CD4-positive, alpha-beta T cell treated with Interleukin-15 for 1 hour (primary cell): ENCODE measurements around the gene NFIC.
"Not testable (repeated sequence)": the region's sequence is repeated elsewhere in the genome, so short reads cannot be mapped to it uniquely, and the experiment has no call there.

Experiments used
- DNase-seq: peaks from one replicate; pipeline ENCODE4 v3.0.0-alpha.2; 2020

The NFIC gene

DNA sequence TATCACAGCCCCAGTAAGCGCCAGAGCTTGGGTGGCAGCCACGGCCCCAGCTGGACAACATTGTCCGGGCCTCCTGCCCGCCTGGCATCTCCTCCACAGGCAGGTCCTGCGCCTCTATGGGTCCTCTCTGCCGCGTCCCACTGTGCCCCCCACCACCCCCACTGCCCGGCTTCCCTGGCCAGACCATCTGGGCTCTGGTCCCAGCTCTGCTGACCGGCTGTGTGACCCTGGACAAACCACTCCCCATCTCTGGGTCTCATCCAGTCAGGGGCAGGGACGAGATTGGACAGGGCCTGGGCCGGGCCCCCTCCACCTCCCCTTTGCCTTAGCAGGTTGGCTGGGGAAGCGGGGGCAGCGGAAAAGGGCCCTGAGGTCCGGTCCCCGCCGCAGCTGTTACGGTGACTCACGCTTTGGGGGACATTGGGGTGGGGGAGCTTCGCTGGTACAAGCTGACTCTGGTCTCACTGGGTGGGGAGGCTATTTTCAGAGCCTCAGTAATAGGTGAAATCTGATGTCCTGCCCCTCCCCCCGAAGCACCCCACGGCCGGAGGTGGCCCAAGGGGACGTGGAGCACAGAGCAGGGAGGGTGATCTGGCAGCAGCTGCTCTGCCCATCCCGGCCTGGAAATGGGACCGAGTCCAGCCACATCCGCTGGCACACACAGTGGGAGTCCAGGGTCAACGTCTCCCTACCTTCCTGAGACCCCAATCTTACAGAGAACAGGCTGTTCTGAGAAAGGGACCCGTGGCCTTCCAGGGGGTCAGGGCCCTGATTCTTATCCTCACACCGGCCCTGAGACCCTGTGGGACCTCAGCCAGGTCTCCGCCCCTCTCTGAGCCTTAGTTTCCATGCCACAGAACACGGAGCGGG lies 9.1 kb downstream of the NFIC start:
- no peak for DNase-seq

DNA sequence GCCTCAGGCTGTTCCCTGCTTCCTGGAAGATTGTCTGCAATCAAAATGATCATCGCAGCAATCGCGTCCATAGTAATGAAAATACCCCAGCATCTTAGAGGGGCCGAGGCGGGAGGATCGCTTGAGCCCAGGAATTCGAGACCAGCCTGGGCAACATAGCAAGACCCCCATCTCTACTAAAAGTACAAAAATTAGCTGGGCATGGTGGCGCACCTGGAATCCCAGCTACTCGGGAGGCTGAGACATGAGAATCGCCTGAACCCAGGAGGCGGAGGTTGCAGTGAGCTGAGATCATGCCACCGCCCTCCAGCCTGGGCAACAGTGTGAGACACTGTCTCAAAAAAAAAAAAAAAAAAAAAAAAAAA lies 9.7 kb downstream of the NFIC start:
- not testable (repeated sequence) for DNase-seq

DNA sequence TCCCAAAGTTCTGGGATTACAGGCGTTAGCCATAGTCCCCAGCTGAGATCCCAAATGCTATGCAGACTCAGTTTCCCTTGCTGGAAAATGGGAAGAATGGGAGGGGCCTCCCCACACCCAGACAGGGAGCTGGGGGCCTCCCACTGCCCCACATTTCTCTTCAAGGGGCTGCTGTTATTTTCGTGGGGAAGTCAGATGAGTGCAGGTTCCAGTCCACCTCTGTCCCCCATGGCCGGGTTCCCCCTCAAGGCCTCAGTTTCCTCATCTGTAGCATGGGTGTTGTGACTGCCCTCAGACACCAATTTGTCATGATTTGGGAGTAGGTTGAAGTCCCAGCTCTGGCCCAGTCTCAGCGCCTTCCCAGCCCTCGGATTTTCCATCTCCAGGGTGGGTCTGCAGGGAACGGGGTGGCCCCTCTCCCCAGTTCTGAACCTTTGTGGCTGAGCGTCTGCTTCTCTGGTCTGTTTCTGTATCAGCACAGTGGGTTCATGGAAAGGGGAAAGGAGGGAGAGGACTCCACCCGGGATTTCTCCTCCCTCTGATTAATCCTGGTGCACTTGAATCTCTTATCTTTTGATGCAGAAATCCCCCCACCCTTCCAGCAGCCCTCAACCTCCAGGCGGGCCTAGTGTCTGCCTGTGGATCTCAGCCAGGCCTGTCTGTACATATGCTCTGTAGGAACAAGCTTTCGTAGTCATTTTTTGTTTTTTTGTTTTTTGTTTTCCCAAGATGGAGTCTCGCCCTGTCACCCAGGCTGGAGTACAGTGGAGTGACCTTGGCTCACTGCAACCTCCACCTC lies 12.2 kb downstream of the NFIC start:
- DNase-seq = no peak

DNA sequence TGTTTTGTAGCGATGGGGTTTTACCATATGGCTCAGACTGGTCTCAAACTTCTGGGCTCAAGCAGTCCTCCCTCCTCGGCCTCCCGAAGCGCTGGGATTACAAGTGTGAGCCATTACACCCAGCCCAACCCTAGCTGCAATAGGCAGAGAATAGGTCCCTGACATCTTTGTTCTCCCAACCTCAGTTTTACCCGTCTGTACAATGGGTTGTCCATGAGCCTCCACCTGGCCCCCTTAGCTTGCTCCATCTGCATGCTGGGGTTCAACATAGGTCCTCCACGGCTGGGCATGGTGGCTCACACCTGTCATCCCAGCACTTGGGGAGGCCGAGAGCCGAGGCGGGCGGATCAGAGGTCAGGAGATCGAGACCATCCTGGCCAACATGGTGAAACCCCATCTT lies 14.4 kb downstream of the NFIC start:
- no peak for DNase-seq

DNA sequence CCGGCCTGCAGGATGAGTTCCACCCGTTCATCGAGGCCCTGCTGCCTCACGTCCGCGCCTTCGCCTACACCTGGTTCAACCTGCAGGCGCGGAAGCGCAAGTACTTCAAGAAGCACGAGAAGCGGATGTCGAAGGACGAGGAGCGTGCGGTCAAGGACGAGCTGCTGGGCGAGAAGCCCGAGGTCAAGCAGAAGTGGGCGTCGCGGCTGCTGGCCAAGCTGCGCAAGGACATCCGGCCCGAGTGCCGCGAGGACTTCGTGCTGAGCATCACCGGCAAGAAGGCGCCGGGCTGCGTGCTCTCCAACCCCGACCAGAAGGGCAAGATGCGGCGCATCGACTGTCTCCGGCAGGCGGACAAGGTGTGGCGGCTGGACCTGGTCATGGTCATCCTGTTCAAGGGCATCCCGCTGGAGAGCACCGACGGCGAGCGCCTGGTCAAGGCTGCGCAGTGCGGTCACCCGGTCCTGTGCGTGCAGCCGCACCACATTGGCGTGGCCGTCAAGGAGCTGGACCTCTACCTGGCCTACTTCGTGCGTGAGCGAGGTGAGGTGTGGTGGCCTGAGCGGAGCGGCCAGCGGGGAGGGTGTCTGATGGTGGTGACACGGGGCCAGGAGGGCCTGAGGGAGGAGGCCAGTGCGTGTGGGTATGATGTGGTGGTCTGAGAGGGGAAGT lies 15.5 kb downstream of the NFIC start:
- no peak for DNase-seq

DNA sequence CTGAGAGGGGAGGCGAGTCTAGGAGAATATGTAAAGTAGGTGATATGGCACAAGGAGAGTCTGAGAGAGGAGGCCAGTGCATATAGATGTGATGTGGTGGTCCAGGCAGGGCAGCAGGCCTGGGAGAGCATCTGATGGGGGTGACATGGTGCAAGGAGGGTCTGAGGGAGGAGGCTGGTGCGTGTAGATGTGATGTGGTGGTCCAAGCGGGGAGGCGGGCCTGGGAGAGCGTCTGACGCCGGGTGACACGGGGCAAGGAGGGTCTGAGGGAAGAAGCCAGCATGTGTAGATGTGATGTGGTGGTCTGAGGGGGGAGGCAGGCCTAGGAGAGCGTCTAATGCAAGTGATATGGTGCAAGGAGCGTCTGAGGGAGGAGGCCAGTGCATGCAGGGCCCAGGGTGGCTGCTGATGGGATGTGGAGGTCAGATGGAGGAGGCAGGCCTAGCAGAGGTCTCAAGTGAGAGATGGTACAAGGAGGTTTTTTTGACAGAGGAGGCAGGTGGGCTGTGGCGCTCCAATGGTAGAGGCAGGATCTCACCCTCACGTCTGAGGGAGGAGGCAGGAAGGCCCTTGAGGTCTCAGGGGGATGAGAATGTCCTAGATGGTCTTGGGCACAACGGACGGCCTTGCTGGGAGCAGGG lies 16.2 kb downstream of the NFIC start:
- DNase-seq = no peak

DNA sequence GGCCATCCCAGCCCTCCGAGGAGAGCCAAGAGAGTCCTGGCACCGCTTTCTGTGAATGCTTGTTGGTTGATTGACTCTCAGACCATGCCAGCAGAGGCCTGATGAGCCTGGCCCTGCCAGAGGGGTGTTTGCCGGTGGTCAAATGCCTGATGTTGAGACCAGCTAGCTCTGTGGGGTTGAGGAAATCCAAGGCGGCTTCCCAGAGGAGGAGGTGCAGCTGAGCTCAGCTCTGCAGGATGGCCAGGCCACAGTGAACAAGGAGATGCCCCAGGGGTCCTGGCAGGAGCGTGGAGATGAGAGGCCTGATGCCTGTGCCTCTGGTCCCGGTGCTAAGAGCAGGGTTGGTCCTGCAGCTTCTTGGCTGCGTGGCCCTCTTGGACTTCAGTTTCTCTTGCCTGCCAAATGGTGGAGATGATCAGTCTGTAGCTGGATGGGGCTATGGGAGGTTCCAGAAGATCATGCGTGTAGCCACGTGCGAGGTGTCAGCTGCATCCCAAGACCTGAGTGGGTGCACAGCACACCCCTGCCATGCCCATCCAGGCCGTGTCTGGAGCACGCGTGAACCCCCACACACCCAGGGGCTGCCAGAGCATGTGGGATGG lies 16.8 kb downstream of the NFIC start:
- DNase-seq = no peak

DNA sequence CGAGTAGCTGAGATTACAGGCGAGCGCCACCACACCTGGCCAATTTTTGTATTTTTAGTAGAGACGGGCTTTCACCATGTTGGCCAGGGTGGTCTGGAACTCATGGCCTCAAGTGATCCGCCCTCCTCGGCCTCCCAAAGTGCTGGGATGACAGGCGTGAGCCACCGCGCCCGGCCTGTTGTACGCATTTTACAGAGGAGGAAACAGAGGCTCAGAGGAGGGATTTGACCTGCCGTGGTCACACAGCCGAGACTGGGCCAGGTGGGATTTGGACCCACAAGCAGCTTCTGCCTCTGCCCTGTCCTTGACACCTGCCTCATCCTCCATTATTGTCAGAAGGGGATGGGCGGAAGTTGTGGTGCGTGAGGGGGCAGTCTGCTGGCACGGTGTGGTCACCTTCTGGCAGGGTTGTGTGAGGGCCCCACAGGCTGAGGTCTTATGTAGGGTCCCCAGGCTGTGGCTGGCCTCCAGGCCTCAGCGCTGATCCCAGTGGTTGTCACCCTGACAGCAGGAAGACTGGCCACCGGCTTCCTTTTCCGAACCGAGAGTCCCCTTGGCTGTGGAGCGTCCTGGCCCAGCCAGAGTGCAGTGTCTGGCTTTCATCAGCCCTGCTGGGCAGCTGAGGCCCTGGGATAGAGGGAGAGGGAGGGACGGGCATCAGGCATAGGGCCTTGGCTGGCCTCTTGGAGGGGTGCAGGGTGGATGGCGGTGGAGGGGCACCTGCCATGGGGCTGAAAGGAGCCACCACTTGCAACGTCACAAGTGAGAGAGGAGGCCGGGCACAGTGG lies 20.3 kb downstream of the NFIC start:
- DNase-seq = no peak

DNA sequence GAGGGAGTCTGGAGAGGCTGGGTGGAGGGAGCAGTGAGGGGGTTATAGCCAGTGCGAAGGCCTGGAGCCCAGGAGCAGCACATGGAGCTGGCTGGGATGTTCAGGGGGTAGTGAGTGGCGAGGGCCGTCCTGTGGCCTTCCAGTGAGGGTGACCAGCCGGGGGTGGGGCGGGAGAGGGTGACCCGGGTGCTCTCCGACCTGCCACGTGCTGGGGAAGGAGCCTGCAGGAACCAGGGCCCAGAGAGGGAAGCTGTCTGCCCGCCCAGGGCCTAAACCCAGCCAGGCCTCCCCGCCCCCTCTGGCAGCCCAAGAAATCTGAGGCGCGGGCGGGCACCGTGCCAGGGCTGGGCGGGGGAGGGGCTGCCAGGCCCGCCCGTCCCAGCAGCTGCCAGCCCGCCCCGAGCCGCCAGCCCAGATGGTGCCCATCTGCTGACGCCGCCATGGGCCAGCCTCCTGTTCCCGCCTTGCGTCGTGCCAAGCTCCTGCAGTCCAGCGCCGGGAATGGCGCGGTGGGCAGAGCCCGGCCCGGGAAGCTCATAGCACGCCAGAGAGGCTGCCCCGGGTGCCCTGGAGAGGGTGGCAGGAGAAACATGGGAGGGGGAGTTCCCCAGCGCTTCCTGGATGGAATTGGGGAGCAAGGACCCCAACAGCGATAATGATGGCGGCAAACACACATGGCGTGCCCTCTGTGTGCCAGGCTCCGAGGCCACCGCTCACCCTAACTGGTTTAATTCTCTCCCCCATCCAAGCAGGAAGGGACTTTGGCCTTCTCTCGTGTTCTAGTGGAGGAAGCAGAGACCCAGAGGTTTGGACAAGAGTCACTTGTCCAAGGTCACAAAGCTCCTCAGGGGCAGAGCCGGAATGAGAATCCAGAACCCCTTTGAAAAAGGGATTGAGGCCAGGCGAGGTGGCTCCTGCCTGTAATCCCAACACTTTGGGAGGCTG lies 21.5 kb downstream of the NFIC start:
- DNase-seq = no peak

DNA sequence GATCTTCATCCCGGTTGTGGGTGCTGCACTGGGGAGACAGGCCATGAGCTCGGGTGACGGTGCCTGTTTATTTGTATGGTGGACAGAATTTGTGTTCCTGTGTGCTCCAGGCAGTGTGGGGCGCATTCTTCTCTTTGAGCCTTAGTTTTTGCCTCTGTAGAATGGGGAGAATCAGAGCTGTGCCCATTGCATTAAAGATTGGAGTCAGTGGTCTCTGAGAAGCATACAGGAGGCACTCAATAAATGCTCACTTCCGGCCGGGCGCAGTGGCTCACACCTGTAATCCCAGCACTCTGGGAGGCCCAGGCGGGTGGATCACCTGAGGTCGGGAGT lies 23.0 kb downstream of the NFIC start:
- DNase-seq = no peak

DNA sequence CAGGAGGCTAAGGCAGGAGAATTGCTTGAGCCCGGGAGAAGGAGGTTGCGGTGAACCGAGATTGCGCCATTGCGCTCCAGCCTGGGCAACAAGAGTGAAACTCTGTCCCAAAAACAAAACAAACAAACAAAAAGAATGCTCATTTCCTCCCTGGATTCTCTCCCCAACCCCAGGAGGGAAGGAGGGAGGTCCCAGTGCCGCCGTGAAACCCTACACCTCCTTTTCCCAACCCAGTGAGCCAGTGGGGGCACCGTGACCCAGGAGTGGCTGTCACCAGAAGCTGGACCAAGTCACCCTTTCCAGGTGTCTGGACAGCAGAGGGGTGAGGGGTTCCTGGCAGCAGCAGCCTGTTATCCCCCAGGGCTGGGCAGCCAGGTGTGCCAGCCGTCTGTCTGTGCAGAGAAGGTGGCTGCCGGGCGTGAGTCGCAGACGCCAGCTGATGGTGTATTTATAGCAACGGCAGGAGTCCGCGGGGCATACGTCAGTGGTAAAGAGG lies 23.5 kb downstream of the NFIC start:
- no peak for DNase-seq

DNA sequence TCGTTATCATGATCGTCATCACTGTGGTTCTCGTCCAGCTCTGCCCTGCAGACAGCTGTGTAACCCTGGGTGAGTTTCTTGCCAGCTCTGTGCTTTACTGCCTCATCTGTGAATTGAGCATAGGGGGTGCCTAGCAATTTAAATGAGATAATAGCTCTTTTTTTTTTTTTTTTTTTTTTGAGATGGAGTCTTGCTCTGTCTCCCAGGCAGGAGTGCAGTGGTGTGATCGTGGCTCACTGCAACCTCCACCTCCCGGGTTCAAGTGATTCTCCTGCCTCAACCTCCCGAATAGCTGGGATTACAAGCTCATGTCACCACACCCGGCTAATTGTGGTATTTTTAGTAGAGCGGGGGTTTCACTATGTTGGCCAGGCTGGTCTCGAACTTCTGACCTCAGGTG lies 25.5 kb downstream of the NFIC start:
- not testable (repeated sequence) for DNase-seq

DNA sequence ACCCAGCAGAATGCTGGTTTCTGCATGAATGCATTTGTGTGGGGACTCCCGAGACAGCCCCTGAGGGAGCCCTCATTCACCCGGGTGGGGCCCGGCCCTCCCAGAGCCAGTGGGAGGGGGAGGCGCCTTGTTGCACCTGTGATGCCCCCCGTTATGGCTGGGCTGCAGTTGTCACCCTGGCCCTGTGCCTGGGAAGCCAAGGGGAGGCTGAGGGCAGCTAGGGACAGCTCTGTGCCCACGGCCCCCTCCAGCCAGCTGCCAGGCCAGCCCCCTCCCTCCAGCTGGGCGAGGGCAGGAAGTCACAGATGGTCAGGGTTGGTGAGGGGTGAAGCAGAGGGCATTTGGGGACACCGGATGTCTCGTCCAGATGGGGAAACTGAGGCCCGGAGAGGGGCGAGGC lies 26.1 kb downstream of the NFIC start:
- DNase-seq = no peak

DNA sequence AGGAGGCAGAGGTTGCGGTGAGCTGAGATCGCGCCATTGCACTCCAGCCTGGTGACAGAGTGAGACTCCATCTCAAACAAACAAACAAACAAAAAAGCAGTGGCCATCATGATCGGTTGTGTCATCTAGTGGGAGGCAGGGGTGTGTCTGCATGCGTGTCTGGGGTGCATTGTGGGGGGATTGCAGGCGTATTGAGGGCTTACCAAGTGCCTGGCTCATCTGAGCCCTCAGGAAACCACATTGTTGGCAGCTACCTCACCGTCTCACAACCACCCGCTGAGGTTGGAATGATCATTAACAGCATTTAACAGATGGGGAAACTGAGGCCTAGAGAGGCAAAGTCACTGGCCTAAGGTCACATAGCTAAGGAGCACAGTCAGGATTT lies 30.5 kb downstream of the NFIC start:
- DNase-seq = no peak

DNA sequence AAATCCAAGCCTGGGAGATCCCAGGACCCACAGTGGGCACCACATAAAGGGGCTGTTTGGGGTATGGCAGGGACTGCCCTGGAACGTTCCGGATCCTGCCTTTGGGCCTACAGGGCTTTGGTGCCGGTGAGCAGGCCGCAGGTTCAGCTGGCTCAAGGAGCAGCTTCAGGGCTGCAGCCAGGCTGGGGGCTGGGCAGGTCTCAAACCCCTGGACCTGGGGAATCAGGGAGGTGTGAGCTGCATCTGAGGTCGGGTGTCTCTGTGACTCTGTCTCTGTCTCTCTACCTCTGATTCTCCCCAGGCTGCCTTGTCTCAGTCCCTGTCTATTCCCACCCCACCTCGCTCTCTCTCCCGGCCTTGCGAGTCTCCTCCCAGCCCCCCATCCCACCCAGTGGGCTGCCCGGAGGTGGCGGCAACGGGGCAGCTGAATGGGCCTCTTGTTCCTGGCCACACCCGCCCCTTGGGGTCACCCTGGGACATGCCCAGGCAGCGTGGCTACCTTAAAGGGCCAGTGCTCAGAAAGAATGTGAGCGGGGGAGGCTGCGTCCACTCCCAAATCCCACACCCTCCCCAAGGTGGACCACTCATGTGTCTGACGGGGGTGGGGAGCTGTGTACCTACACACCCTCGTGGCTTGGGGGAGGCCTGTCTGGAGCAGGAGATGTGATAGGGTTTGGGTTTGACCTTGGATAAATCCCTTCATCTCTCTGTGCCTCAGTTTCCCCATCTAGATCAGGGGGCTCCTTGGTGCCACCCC lies 31.1 kb downstream of the NFIC start:
- DNase-seq = no peak

DNA sequence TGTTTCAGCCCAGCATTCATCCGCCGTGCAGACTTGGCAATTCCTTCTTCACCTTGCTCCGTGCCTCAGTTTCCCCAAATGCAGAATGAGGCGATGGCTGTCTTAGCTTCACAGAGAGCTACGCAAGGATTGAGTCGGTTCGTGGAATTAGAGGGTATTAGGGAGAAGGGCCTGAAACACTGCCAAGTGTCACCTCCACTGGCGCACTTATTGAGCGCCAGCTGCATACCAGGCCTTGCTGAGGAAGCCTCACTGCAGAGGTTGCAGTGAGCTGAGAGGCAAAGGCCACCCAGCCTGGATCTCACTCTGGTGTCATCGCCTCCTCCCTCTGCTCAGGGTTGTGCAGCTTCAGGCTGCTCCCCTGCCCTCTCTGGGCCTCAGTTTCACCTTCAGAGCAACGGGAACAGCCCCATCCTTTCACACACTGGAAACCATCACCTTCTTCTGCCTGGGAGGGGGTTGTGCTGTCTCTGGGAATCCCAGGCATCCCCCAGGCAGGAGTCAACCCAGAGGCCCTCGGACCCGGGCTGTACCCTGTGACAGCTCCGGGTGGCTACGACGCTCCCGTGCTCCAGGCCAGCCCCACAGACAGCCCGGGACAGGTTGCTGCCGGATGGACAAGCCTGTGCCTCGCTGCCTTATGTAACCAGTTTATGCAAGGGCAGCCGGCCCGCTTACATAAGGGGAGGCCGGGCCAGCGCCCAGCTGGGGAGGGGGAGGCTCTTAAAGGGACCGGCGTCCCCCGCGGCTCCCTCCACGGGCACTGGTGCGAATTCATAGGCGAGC lies 31.9 kb downstream of the NFIC start:
- no peak for DNase-seq

DNA sequence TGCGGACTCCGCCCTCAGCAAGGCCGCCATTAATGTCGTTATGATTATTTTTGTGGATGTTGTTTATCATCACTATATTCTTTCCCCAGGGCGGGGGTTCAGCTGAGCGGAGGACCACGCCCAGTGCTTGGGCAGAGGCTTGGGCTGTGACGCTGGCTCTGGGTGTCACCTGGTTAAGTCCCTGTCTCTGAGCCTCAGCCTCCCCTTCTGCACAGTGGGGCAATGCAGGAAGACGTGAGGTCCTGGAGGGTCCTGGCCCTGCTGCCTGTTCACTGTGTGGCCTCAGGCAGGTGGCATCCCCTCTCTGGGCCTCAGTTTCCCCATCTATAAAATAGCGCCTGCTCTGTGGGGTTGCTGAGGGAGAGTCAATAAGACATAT lies 32.5 kb downstream of the NFIC start:
- no peak for DNase-seq

DNA sequence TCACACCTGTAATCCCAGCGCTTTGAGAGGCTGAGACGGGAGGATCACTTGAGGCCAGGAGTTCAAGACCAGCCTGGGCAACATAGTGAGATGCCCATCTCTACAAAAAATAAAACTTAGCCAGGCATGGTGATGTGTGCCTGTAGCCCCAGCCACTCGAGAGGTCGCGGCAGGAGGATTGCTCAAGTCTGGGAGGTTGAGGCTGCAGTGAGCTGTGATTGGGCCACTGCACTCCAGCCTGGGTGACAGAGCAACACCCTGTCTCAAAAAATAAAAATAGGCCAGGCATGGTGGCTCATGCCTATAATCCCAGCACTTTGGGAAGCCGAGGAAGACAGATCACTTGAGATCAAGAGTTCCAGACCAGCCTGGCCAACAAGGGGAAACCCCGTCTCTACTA lies 32.9 kb downstream of the NFIC start:
- not testable (repeated sequence) for DNase-seq
